D721Med (cell line): ENCODE data around the gene ATP6V1A.

Experiments used
- DNase-seq: peaks from one replicate; pipeline ENCODE4 v3.0.0; 2011; ENCODE audit warnings: low spot score; ENCODE audit not compliant: insufficient read length
- FAIRE-seq: peaks from 2 replicates; lab custom pipeline; 2011; peaks lifted over from hg19 to GRCh38; lab: Jason Lieb, UNC
- TF ChIP-seq, protein P1 (sequence below): IDR thresholded peaks from 2 replicates; pipeline ENCODE4 v1.5.1; 2012; ENCODE audit warnings: mild to moderate bottlenecking, control low read depth; ENCODE audit not compliant: insufficient read depth; ENCODE audit errors: missing control alignments

The ATP6V1A gene

GRCh38 chr3:113812854-113813253, 66.0 kb downstream of the ATP6V1A start:
- FAIRE-seq (no peak), DNase-seq (no peak)
- TF ChIP-seq, protein P1, sequence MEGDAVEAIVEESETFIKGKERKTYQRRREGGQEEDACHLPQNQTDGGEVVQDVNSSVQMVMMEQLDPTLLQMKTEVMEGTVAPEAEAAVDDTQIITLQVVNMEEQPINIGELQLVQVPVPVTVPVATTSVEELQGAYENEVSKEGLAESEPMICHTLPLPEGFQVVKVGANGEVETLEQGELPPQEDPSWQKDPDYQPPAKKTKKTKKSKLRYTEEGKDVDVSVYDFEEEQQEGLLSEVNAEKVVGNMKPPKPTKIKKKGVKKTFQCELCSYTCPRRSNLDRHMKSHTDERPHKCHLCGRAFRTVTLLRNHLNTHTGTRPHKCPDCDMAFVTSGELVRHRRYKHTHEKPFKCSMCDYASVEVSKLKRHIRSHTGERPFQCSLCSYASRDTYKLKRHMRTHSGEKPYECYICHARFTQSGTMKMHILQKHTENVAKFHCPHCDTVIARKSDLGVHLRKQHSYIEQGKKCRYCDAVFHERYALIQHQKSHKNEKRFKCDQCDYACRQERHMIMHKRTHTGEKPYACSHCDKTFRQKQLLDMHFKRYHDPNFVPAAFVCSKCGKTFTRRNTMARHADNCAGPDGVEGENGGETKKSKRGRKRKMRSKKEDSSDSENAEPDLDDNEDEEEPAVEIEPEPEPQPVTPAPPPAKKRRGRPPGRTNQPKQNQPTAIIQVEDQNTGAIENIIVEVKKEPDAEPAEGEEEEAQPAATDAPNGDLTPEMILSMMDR = no peak

GRCh38 chr3:113819866-113820265, 73.0 kb downstream of the ATP6V1A start:
- DNase-seq = no peak
- TF ChIP-seq, protein P1 = no peak
- FAIRE-seq = no peak

GRCh38 chr3:113825090-113825489, 78.3 kb downstream of the ATP6V1A start:
- FAIRE-seq = no peak

DNA sequence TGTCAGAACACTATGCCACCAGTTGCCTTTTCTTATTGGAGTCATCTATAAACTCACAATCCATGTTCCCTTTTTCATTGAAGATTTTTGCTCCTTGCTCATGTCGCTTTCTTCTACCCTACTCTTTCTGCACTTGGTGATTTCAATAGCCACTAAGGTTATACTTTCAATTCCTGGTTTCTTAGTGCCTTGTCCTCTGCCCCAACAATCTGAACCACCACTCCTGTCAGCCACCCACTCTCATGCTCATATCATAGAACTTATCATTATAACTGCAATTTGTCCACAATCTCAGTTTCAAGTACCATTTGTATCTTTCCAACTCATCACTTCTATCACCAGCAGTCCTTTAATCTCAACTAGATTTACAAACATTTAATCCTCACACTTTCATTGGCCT, 81.8 kb downstream of the ATP6V1A start:
- no peak for DNase-seq
- FAIRE-seq = no peak
- TF ChIP-seq, protein P1 = no peak

More at GRCh38 chr3:113825090-113825489, 78.3 kb downstream of the ATP6V1A start:
- DNase-seq = no peak
- TF ChIP-seq, protein P1 = no peak

DNA sequence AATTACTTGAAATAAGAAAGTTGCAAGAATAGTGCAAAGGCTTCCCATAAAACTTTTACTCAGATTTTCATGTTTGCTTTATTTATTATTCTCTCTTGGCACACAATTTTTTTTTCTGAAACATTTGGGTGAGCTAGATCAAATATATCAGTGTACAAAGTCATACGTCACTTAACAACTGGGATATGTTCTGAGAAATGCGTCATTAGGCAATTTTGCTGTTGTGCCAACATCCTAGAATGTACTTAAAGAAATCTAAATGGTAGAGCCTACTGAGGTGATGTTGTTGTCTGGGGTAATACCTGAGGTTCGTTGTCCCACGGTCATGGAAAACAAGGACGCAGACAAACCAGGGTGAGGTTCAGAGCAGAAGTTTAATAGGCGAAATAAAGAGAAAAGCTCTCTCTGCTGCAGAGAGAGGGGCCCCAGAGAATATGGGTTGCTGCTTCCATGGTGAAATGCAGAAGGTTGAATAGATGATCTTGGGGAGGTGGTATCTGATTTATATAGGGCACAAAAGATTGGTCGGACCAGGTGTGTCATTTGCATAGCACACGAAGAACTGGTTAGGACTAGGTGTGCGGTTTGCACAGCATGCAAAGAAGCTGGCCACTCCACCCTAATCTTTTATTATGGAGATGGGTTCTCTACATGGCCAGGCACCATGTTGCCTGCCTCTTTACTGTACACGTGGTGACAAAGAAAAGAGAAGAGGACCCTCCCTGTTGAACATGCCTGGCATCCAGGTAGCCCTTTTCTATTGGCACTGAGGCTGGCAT, 82.9 kb downstream of the ATP6V1A start:
- TF ChIP-seq, protein P1 = no peak
- FAIRE-seq (no peak), DNase-seq (no peak)

GRCh38 chr3:113831103-113831355, 84.2 kb downstream of the ATP6V1A start:
- FAIRE-seq (no peak), DNase-seq (no peak)
- TF ChIP-seq, protein P1 = no peak

DNA sequence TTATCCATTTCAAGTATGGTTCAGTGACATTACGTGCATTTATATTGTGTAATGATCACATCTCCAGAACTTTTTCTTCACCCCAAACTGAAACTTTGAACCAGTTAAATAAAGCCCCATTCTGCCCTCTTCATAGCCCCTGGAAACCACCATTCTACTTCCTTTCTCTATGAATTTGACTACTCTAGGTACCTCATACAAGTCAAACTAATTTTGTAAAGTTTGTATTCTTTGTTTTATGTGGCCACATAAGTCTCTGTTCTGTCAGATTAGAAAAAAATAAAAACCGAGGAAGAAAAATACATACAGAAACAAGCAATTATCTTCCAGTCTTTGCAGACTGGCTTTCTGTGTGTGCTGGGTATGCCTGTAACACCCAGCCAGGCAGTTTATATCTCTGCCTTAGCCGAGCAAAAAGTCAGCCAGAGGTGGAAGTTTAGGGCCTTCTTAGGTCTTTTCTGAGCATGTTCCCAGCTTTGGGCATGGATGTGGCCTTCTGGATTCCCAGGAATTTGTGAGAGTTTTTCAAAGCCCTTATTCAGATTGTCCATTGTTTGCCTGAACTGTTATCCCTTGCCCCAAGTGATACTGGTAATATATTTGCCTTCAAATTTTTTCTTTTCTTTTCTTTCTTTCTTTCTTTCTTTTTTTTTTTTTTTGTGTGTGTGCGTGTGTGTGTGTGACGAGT, 85.8 kb downstream of the ATP6V1A start:
- FAIRE-seq = no peak
- no peak for DNase-seq
- TF ChIP-seq, protein P1 = no peak
